AG09319 (cell line): ENCODE measurements around the gene GALK2.

Experiments used
- DNase-seq: peaks from one replicate; pipeline ENCODE4 v3.0.0-alpha.2; 2010; ENCODE audit warnings: low read depth; ENCODE audit errors: extremely low read depth
- TF ChIP-seq, protein P1 (sequence below): IDR thresholded peaks from 2 replicates; pipeline ENCODE4 v1.5.1; 2011; ENCODE audit warnings: low read depth, mild to moderate bottlenecking, inconsistent platforms, low read length, moderate library complexity

Gene GALK2

DNA sequence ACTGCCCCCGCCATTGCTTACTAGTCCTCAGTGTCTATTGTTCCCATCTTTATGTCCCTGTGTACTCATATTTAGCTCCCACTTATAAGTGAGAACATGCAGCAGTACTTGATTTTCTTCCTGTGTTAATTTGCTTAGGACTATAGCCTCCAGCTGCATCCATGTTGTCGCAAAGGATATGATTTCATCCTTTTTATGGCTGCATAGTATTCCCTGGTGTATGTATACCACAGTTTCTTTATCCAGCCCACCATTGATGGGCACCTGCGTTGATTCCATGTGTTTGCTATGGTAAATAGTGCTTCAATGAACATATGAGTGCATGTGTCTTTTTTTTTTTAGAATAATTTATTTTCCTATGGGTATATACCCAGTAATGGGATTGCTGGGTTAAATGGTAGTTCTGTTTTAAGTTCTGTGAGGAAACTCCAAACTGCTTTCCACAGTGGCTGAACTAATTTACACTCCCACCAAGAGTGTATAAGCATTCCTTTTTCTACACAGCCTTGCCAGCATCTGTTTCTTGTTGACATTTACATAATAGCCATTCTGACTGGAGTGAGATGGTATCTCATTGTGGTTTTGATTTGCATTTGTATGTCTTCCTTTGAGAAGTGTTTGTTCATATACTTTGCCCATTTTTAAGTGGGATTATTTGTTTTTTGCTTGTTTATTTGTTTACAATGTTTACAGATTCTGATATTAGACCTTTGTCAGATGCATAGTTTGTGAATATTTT is 53.7 kb downstream of the GALK2 start:
- DNase-seq, result no peak
- TF ChIP-seq, protein P1, sequence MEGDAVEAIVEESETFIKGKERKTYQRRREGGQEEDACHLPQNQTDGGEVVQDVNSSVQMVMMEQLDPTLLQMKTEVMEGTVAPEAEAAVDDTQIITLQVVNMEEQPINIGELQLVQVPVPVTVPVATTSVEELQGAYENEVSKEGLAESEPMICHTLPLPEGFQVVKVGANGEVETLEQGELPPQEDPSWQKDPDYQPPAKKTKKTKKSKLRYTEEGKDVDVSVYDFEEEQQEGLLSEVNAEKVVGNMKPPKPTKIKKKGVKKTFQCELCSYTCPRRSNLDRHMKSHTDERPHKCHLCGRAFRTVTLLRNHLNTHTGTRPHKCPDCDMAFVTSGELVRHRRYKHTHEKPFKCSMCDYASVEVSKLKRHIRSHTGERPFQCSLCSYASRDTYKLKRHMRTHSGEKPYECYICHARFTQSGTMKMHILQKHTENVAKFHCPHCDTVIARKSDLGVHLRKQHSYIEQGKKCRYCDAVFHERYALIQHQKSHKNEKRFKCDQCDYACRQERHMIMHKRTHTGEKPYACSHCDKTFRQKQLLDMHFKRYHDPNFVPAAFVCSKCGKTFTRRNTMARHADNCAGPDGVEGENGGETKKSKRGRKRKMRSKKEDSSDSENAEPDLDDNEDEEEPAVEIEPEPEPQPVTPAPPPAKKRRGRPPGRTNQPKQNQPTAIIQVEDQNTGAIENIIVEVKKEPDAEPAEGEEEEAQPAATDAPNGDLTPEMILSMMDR, result no peak

DNA sequence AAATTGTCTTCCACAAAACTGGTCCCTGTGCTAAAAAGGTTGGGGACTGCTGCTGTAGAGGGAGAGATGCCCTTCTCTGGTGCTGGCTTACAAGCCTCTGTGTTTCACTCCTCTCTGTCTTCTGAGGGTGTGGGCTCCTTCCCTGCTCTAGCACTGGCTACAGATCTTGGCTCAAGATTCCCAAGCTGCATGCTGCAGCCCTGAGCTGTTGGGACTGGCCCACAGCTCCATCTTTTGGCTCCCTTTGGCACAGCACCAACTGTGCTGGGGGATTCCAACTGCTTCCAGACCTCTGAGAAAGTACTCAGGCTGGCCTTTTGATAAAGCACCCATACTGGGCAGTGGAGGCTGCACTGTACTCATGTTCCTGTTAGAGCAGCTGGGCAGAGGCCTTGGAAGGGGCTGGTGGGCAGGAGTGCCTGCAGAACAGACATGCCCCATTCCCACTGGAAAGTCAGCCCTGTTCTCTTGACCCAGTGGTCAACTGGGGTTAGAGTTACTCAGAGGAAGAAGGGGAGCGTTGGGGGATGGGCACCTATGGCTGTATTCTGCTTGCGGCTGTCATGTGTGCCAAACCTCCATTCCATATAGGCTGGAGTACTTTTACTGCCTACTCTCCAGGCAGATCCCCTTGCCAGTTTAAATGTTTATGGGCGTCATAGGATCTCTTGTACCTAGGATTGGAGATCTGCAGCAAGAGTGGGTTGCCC is 55.7 kb downstream of the GALK2 start:
- DNase-seq, result no peak
- TF ChIP-seq, protein P1, result no peak; the same call in 1 of the 2 replicates

- TF ChIP-seq, protein P1, result no peak
- DNase-seq, result no peak
Measured at GRCh38 chr15:49227602-49228001, 57.6 kb downstream of the GALK2 start.

DNA sequence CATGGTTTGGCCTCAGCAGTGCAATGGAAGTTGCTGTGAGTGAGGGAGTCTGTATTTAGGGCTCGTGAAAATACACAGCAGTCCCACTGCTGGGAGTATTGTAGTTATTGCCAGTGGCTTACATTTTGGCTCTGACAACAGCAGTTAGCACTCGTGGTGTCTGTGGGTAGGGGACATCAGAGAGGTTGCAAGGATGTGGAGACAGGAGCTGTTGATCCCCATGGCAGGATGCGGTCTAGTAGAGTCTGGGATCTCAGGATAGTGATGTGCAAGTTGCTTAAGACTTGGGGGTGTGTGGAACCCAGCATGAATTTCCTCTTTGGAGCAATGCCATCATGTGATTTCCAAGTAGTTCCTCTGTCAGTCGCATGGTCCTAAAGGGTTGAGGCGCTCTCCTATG is 59.9 kb downstream of the GALK2 start:
- DNase-seq, result no peak
- TF ChIP-seq, protein P1, result no peak

GRCh38 chr15:49232236-49232806 is 62.3 kb downstream of the GALK2 start:
- no peak for DNase-seq
- TF ChIP-seq, protein P1, result no peak

GRCh38 chr15:49235446-49236124 is 65.5 kb downstream of the GALK2 start:
- DNase-seq, result peak; percentile 84
- TF ChIP-seq, protein P1, result peak; percentile 73

DNA sequence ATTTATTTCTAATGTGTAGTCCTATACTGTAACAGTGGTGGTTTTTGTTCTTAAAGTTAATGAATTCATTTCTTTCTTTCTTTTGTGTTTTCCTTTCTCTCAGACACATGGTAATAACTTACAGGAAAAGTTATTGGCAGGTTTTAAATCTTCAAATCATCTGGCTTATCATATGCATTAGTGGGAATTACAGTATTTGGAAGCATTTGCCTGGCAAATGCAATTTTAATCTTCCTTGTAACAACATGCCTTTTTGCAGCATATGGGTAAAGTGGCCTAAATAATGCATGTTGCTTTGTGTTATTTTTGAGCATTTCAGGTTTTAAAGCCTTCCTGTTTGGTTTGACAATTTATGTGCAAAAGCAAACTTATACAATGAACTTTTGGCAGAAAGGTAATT is 66.8 kb downstream of the GALK2 start:
- TF ChIP-seq, protein P1, result no peak

More for the DNA sequence above, 66.8 kb downstream of the GALK2 start:
- no peak for DNase-seq
